ENCODE results near the gene STAT5B.
"Not testable (repeated sequence)": the region's sequence is repeated elsewhere in the genome, so short reads cannot be mapped to it uniquely, and the experiment has no call there.

STAT5B gene

GRCh38 chr17:42233156-42233555 is 43.0 kb downstream of the STAT5B start:
- no peak for DNase-seq (ENCODE audit: low read depth)

GRCh38 chr17:42230225-42230624 is 46.0 kb downstream of the STAT5B start:
- no peak for DNase-seq (ENCODE audit: low read depth)

GRCh38 chr17:42227849-42228700 is 48.1 kb downstream of the STAT5B start:
- no peak for DNase-seq (ENCODE audit: low read depth)

- DNase-seq (ENCODE audit: low read depth) = no peak
Measured at GRCh38 chr17:42225646-42226045, 50.5 kb downstream of the STAT5B start.

- no peak for DNase-seq (ENCODE audit: low read depth)
Measured at GRCh38 chr17:42224651-42225050, 51.5 kb downstream of the STAT5B start.

GRCh38 chr17:42221886-42222745 is 54.1 kb downstream of the STAT5B start:
- DNase-seq (ENCODE audit: low read depth) = peak; percentile 26

- not testable (repeated sequence) for DNase-seq (ENCODE audit: low read depth)
Measured at GRCh38 chr17:42219280-42219679, 56.9 kb downstream of the STAT5B start.

GRCh38 chr17:42214156-42214555 is 62.0 kb downstream of the STAT5B start:
- no peak for DNase-seq (ENCODE audit: low read depth)

- DNase-seq (ENCODE audit: low read depth) = peak; percentile 36
Measured at GRCh38 chr17:42212382-42212781, 63.8 kb downstream of the STAT5B start.

GRCh38 chr17:42211921-42212341 is 64.3 kb downstream of the STAT5B start:
- peak; percentile 73 for DNase-seq (ENCODE audit: low read depth)

- peak; percentile 25 for DNase-seq (ENCODE audit: low read depth)
Measured at GRCh38 chr17:42210046-42210445, 66.1 kb downstream of the STAT5B start.

- DNase-seq (ENCODE audit: low read depth) = not testable (repeated sequence)
Measured at GRCh38 chr17:42206153-42206612, 70.0 kb downstream of the STAT5B start.

GRCh38 chr17:42203354-42203753 is 72.8 kb downstream of the STAT5B start:
- no peak for DNase-seq (ENCODE audit: low read depth)

- no peak for DNase-seq (ENCODE audit: low read depth)
Measured at GRCh38 chr17:42202696-42203095, 73.5 kb downstream of the STAT5B start.

- no peak for DNase-seq (ENCODE audit: low read depth)
Measured at GRCh38 chr17:42202159-42202558, 74.0 kb downstream of the STAT5B start.

GRCh38 chr17:42201458-42201772 is 74.8 kb downstream of the STAT5B start:
- DNase-seq (ENCODE audit: low read depth) = no peak

GRCh38 chr17:42200706-42201457 is 75.3 kb downstream of the STAT5B start:
- DNase-seq (ENCODE audit: low read depth) = no peak

- no peak for DNase-seq (ENCODE audit: low read depth)
Measured at GRCh38 chr17:42199416-42200011, 76.7 kb downstream of the STAT5B start.

GRCh38 chr17:42198897-42199296 is 77.3 kb downstream of the STAT5B start:
- no peak for DNase-seq (ENCODE audit: low read depth)

GRCh38 chr17:42197564-42198156 is 78.5 kb downstream of the STAT5B start:
- DNase-seq (ENCODE audit: low read depth) = no peak
